ENCODE data around the gene FAM156A. TPM values are rescaled to one million over a fixed set of nuclear protein-coding genes. Genes with fewer than 3 reads are reported as not detected.
A peak's percentile ranks its signal among the peaks of the same experiment; 100 is the strongest.
"Not testable (repeated sequence)": the region's sequence is repeated elsewhere in the genome, so short reads cannot be mapped to it uniquely, and the experiment has no call there.

Gene FAM156A
- total RNA-seq, 4 donors from 2014 or later, result 14.9 to 89.4 (median 32.9) TPM

DNA sequence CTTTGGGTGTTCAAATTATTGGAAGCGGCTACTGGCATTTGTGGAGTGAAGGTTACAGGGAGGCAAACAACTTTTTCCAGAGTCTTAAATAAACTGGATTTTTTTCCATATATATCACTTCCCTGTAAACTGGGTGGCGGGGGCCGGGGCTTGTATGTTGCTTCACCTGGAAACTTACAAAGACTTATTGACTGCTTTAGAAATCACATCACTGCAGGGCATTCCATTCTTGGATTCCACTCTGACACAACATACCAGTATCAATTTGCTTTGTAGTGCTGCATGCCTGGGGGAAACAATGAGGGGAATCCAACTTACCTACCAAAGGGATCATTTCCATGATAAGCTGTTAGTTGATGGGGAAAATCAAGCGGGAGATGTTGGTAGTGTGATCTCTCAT, 21.7 kb upstream of the FAM156A start:
- TF ChIP-seq POLR2A (IDR thresholded peaks at IDR 0.05) (no peak), CTCF (IDR thresholded peaks at IDR 0.05) (no peak), EP300 (IDR thresholded peaks at IDR 0.05) (no peak)
- no peak overlapping the region for H3K4me3 ChIP-seq
- H3K36me3 ChIP-seq, result no peaks in the 10 kb centered on the region
- H3K27me3 ChIP-seq, result peaks cover 0 to 32% of the 10 kb centered on the region in 2 donors
- no peak for DNase-seq (ENCODE audit: low spot score in 2 of 2)
- WGBS, 2 donors, result 82 to 91% methylated on average over 4 of the region's 4 CpGs
- peak overlapping the region in 3 of 4 donors; percentile 12 to 65 (median 44) for H3K27ac ChIP-seq
- H3K9me3 ChIP-seq, result no peaks in the 10 kb centered on the region
- H3K4me1 ChIP-seq, result peaks cover 0 to 41% (median 0%) of the 10 kb centered on the region in 4 donors

DNA sequence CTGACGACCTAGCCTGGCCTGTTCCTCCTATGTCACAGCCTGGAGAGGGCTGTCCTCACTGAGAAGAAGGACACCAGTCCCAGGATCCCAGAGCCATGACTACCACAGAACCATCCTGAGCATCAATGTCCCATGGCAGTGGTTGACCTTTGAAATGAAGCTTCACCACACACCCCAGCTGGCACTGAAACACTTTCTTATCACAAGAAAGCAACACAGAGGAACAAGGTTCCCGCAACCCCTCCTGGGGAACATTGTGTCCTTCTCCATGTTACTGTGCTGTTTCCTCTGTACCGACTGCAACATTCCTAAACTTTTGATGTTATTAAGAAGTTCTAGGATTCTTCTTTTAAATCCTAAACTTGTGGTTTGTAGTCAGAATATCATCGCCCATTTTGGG, 21.2 kb upstream of the FAM156A start:
- Histone ChIP-seq H3K27me3 (peaks cover 0 to 29% of the 10 kb centered on the region in 2 donors), H3K4me3 (no peak overlapping the region), H3K27ac (peak overlapping the region in 3 of 4 donors; percentile 12 to 65 (median 44)), H3K4me1 (peaks cover 0 to 41% (median 0%) of the 10 kb centered on the region in 4 donors), H3K36me3 (no peaks in the 10 kb centered on the region), H3K9me3 (no peaks in the 10 kb centered on the region)
- DNase-seq (ENCODE audit: low spot score in 2 of 2), result no peak
- WGBS, 2 donors, result 66 to 76% methylated on average over 4 of the region's 4 CpGs
- TF ChIP-seq CTCF (IDR thresholded peaks at IDR 0.05) (no peak), EP300 (IDR thresholded peaks at IDR 0.05) (peak in 1 of 2 donors; percentile 27)

DNA sequence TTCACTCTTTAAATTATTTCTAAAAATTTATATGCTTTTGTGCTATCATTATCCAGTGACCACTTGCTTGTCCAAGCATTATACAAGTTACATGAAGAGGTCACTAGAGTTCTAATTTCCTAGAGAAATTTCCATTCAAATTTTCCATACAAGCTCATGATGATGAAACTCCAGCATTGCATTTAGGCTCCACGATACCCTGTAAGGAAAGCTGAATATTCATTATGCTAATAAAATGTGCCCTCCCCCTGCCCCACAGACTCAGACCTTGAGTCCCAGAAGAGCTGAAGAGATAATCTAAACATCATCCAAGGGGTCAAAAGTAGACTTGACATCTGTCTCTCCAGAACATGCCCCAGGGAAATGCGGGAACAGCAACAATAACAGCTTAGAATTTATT, 19.6 kb upstream of the FAM156A start:
- no peak overlapping the region for H3K4me3 ChIP-seq
- WGBS, 2 donors, result 28 to 52% methylated on average over 2 of the region's 2 CpGs

DNA sequence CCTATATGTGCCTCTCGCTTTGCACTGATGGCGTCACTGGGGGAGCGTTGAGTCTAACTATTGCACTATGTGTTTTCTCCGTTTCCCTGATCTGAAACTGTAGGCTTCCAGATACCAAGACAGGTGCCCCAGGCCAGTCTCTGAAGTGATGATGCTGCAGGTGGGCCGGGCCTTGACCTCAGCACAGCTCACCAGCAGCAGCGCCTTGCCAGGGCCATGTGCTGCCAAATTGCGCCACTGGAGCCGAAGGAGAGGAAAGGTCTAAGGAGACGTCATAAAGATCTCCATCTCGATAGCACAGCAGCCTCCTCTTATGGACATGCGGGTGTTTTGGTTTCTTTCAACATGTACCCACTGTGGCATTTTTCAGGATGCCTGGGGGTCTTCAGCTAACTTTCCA, 17.3 kb upstream of the FAM156A start:
- 83 to 95% methylated on average over 7 to 11 of the region's 11 CpGs for whole genome bisulfite sequencing, 2 donors
- DNase-seq (ENCODE audit: low spot score in 2 of 2); H3K27ac ChIP-seq: not testable (repeated sequence)

More for the DNA sequence above, 19.6 kb upstream of the FAM156A start:
- TF ChIP-seq POLR2A (IDR thresholded peaks at IDR 0.05) (no peak), EP300 (IDR thresholded peaks at IDR 0.05) (no peak)
- Histone ChIP-seq H3K27me3 (peaks cover 0 to 17% of the 10 kb centered on the region in 2 donors), H3K36me3 (no peaks in the 10 kb centered on the region), H3K27ac (no peak overlapping the region), H3K9me3 (no peaks in the 10 kb centered on the region), H3K4me1 (peaks cover 0 to 30% (median 0%) of the 10 kb centered on the region in 4 donors)
- DNase-seq (ENCODE audit: low spot score in 2 of 2), result no peak

GRCh38 chrX:52974336-52974992, 16.1 kb upstream of the FAM156A start:
- H3K4me1 ChIP-seq, result peaks cover 0 to 10% (median 0%) of the 10 kb centered on the region in 4 donors
- H3K9me3 ChIP-seq; H3K36me3 ChIP-seq; H3K27ac ChIP-seq; DNase-seq (ENCODE audit: low spot score in 2 of 2); H3K4me3 ChIP-seq; H3K27me3 ChIP-seq: not testable (repeated sequence)
- WGBS, 2 donors, result 67 to 76% methylated on average over 6 to 8 of the region's 8 CpGs

More for the DNA sequence above, 17.3 kb upstream of the FAM156A start:
- not testable (repeated sequence) for H3K36me3 ChIP-seq, H3K27me3 ChIP-seq, H3K4me3 ChIP-seq, H3K9me3 ChIP-seq
- peaks cover 0 to 18% (median 0%) of the 10 kb centered on the region in 4 donors for H3K4me1 ChIP-seq

DNA sequence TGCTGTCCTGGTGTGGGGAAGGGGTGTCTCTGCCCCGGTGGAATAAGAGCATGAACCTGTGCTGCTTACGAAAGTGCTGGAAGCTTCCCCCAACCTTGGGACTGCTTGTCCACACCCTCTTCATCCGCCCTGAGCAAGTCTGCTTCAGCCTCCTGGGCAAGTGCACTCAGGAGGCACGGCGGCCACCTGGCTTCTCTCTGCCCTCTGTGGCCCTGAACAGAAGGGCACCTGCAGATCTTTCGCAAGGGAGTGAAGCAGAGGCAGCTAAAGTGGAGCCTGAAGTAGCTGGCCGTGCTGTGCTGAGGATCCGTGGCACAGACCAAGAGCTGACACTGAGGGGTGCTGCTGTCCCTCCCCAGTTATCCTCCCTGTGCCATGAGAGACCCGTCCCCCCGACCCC, 9.6 kb upstream of the FAM156A start:
- not testable (repeated sequence) for H3K9me3 ChIP-seq; H3K27me3 ChIP-seq; H3K4me1 ChIP-seq; H3K36me3 ChIP-seq; H3K4me3 ChIP-seq; DNase-seq (ENCODE audit: low spot score in 2 of 2); H3K27ac ChIP-seq
- WGBS, 2 donors, result no CpG with 5 or more reads among the region's 10 CpGs

DNA sequence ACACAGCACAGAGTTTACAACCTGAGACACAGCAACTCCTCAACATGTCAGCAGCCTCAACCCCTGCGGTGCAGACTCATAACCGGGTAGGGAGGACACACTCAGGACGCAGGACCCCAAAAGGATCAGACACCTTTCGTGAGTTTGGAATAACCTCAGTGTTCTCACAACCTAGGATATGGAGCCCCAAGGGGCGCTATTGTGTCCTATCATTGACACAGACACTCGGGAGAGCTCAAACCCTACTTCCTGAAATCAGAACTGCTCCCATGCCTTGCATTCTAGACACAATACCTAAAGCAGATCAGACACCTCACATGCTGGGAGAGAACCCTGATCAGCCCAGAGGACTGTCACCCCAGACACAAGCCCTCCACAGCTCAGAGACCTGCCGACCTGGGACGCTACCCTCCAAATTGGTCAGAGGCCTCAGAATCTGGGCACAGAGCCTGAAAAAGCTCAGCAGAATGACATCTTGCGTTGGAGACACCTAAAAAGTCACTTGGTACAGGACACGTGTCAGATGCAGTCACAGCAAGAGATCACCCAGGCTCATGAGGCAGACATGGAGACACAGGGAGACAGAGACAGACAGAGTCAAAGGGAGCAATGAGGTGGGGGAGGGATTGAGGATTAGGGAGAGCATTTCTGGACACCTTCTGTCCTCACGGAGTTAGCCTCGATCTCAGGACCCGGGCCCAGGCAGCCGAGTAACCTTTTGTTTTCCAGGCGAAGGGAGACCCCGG, 8.8 kb upstream of the FAM156A start:
- H3K4me1 ChIP-seq; H3K4me3 ChIP-seq; H3K27me3 ChIP-seq; H3K27ac ChIP-seq; DNase-seq (ENCODE audit: low spot score in 2 of 2); H3K36me3 ChIP-seq; H3K9me3 ChIP-seq: not testable (repeated sequence)
- no CpG with 5 or more reads among the region's 16 CpGs for WGBS, 2 donors

- not testable (repeated sequence) for H3K36me3 ChIP-seq; DNase-seq (ENCODE audit: low spot score in 2 of 2); H3K27ac ChIP-seq; H3K9me3 ChIP-seq; H3K4me3 ChIP-seq; H3K4me1 ChIP-seq; H3K27me3 ChIP-seq
- no CpG with 5 or more reads among the region's 7 CpGs for WGBS, 2 donors
These were observed 643 bp upstream of the FAM156A start for GRCh38 chrX:52958961-52959360.

DNA sequence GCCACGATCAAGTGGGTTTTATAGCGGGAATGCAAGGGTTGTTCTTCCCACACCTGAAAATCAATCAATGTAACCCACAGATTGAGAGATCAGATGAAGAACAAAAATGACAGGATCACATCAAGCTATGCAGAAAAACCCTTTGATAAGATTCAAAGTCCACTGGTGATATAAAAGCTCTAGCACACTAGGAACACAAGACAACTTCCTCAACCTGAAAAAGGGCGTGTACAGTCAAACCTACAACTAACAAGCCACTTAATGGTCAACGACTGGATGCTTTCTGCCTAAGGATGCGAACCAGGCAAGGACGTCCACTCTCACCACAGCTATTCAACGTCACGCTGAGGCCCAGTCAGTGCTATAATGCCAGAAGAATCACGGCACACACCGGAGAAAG, 8.4 kb downstream of the FAM156A start:
- H3K4me1 ChIP-seq; H3K27ac ChIP-seq; H3K27me3 ChIP-seq; H3K4me3 ChIP-seq; H3K9me3 ChIP-seq; H3K36me3 ChIP-seq; DNase-seq (ENCODE audit: low spot score in 2 of 2): not testable (repeated sequence)
- no CpG with 5 or more reads among the region's 10 CpGs for WGBS, 2 donors

DNA sequence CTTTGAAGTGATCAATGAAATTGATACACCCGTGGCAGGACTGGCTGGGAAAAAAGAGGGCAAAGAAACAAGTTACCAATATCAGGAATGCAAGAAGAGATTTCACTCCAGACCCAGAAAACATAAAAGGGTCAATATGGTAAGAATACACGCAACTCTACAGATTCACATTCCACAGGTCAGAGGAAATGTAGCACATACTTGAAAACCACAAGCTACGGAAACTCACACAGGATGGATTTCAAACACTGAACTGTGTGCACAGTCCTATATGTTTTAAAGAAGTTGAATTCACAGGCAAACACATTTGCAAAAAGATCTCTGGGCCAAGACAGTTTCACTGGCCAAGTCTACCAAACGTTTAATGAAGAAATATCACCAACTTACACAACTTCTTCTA, 9.0 kb downstream of the FAM156A start:
- not testable (repeated sequence) for H3K27me3 ChIP-seq; H3K36me3 ChIP-seq; H3K27ac ChIP-seq; H3K4me3 ChIP-seq; DNase-seq (ENCODE audit: low spot score in 2 of 2); H3K9me3 ChIP-seq; H3K4me1 ChIP-seq
- no CpG with 5 or more reads among the region's 4 CpGs for WGBS, 2 donors

DNA sequence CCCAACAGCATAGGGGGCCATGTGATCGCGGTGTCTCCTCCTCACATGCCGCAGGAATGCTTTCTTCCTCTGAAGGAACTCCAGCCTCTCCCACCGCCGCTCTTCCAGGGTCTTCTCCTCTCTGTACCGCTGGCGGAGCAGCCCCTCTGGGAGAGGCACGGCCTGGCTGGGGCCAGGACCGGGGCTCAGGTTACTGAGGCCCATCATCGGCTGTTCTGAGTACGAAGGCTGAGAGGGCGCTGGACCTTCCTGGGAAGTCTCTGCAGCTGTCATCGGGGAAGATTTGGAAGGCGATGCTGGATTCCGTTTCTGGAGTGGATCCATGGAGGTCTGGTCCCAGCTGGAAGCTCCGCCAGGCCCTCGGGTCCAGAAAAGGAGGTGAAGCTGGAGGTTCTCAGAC, 10.1 kb downstream of the FAM156A start:
- no CpG with 5 or more reads among the region's 17 CpGs for WGBS, 2 donors
- H3K36me3 ChIP-seq; H3K27me3 ChIP-seq; H3K4me1 ChIP-seq; H3K4me3 ChIP-seq; H3K27ac ChIP-seq; DNase-seq (ENCODE audit: low spot score in 2 of 2); H3K9me3 ChIP-seq: not testable (repeated sequence)

Data from tibial nerve (tissue), 4 donors.